CD14-positive monocyte (primary cell): ENCODE measurements around the gene SERPING1. TPM values are rescaled to one million over a fixed set of nuclear protein-coding genes. Genes with fewer than 3 reads are reported as not detected.

Experiments used
- DNase-seq, 3 donors: peaks; one replicate each; pipeline ENCODE4 v3.0.0-alpha.2; 2011 to 2022
- H2AFZ ChIP-seq: 2 replicates; pipeline ENCODE4 v1.6.0; 2012; ENCODE audit warnings: mild to moderate bottlenecking, low read depth, low read length, inconsistent platforms; ENCODE audit not compliant: insufficient read depth, poor library complexity, severe bottlenecking
- H3K27ac ChIP-seq, 2 donors: 1 replicate in 1 of 2; 2 replicates in 1 of 2; pipeline ENCODE4 v1.5.1; 2012 to 2013; ENCODE audit warnings: low read length in 2 of 2, control low read depth in 1 of 2, inconsistent platforms in 1 of 2, low read depth in 1 of 2, mild to moderate bottlenecking in 1 of 2
- H3K27me3 ChIP-seq, 2 donors: one replicate each; pipeline versions ENCODE4 v1.6.0 to v1.6.1; 2011 to 2013; ENCODE audit warnings: low read length in 2 of 2; ENCODE audit not compliant: control insufficient read depth in 2 of 2, insufficient read depth in 2 of 2
- H3K36me3 ChIP-seq, 2 donors: replicated peaks in 1 of 2; 1 replicate in 1 of 2; 2 replicates in 1 of 2; pipeline versions ENCODE4 v1.5.1 to v1.6.1; 2012 to 2013; ENCODE audit warnings: low read length in 2 of 2, control low read depth in 1 of 2, inconsistent platforms in 1 of 2, mild to moderate bottlenecking in 1 of 2; ENCODE audit not compliant: insufficient read depth in 2 of 2, control insufficient read depth in 1 of 2
- H3K4me1 ChIP-seq, 2 donors: 1 replicate in 1 of 2; 2 replicates in 1 of 2; pipeline versions ENCODE4 v1.5.1 to v1.6.1; 2012 to 2013; ENCODE audit warnings: low read length in 2 of 2, control low read depth in 1 of 2, inconsistent platforms in 1 of 2, mild to moderate bottlenecking in 1 of 2, moderate library complexity in 1 of 2; ENCODE audit not compliant: insufficient read depth in 2 of 2, control insufficient read depth in 1 of 2
- H3K4me2 ChIP-seq: replicated peaks from 2 replicates; pipeline ENCODE3; 2012; ENCODE audit warnings: low read length, moderate library complexity, mild to moderate bottlenecking; ENCODE audit not compliant: poor library complexity, severe bottlenecking; ENCODE audit errors: extremely low read depth
- H3K4me3 ChIP-seq, 3 experiments: fragments of 200-600 bp in 1 of 3; sonication (generic) in 1 of 3; replicated peaks in 1 of 3; 1 replicate in 2 of 3; 2 replicates in 1 of 3; pipeline ENCODE4 v1.5.1; 2011 to 2013; ENCODE audit warnings: low read length in 3 of 3, mild to moderate bottlenecking in 3 of 3, control low read depth in 2 of 3, low read depth in 2 of 3, inconsistent platforms in 1 of 3, moderate library complexity in 1 of 3
- H3K79me2 ChIP-seq: 2 replicates; pipeline ENCODE4 v1.6.0; 2012; ENCODE audit warnings: mild to moderate bottlenecking, control low read depth, inconsistent platforms, low read length, moderate library complexity; ENCODE audit not compliant: insufficient read depth
- H3K9ac ChIP-seq: 2 replicates; pipeline ENCODE4 v1.6.0; 2017; ENCODE audit warnings: low read length, mild to moderate bottlenecking; ENCODE audit not compliant: insufficient read depth, poor library complexity, severe bottlenecking
- H3K9me3 ChIP-seq, 2 donors: replicated peaks in 1 of 2; 1 replicate in 1 of 2; 2 replicates in 1 of 2; pipeline versions ENCODE4 v1.5.1 to v1.6.1; 2012 to 2013; ENCODE audit warnings: low read length in 2 of 2, control low read depth in 1 of 2; ENCODE audit not compliant: control insufficient read depth in 1 of 2, insufficient read depth in 1 of 2
- H4K20me1 ChIP-seq: 2 replicates; pipeline ENCODE4 v1.6.0; 2012; ENCODE audit warnings: mild to moderate bottlenecking, low read length, control low read depth, moderate library complexity; ENCODE audit not compliant: insufficient read depth
- H3K27ac Mint-ChIP-seq, 7 donors: one replicate each; pipeline ENCODE4 v1.8.0; 2020; ENCODE audit warnings: mild to moderate bottlenecking in 7 of 7, mixed read lengths in 7 of 7, moderate library complexity in 6 of 7, inconsistent platforms in 2 of 7
- H3K27me3 Mint-ChIP-seq, 3 donors: one replicate each; pipeline ENCODE4 v1.8.0; 2021 to 2022; ENCODE audit warnings: low read depth in 3 of 3, mild to moderate bottlenecking in 3 of 3, mixed read lengths in 3 of 3, moderate library complexity in 3 of 3, inconsistent platforms in 1 of 3
- H3K36me3 Mint-ChIP-seq, 2 donors: one replicate each; pipeline ENCODE4 v1.8.0; 2020; ENCODE audit warnings: mixed read lengths in 2 of 2, inconsistent platforms in 1 of 2, mild to moderate bottlenecking in 1 of 2
- H3K4me1 Mint-ChIP-seq: one replicate; pipeline ENCODE4 v1.8.0; 2020; ENCODE audit warnings: mild to moderate bottlenecking, mixed read lengths
- H3K4me3 Mint-ChIP-seq, 2 donors: one replicate each; pipeline ENCODE4 v1.8.0; 2020; ENCODE audit warnings: mild to moderate bottlenecking in 2 of 2, mixed read lengths in 2 of 2, moderate library complexity in 1 of 2
- H3K9me3 Mint-ChIP-seq, 7 donors: one replicate each; pipeline ENCODE4 v1.8.0; 2020 to 2022; ENCODE audit warnings: mixed read lengths in 7 of 7, mild to moderate bottlenecking in 6 of 7, moderate library complexity in 6 of 7, inconsistent platforms in 2 of 7
- CTCF ChIP-seq: fragments of 200-600 bp; IDR thresholded peaks from one replicate; pipeline ENCODE4 v1.8.0; 2022; ENCODE audit warnings: antibody characterized with exemption, mild to moderate bottlenecking
- WGBS: methylation state at CpG from one replicate; pipeline ENCODE4 v1.1.5; 2013; ENCODE audit warnings: missing lambda C conversion rate; ENCODE audit not compliant: insufficient coverage; 5-methylcytosine and 5-hydroxymethylcytosine counted together
- intact Hi-C, 2 donors: fragments of 100-400 bp; cut with micrococcal nuclease; formaldehyde crosslinking; loops; one replicate each; pipeline versions ENCODE4 v1.15.0 to v1.15.1; 2023
- polyA plus RNA-seq, 3 donors: library from polyadenylated mRNA; depleted of rRNA in 1 of 3; unstranded in 2 of 3; stranded (reverse) in 1 of 3; fragments of 300-500 nt in 2 of 3; fragments of >200 nt in 1 of 3; fragmentation: Illumina TruSeq in 2 of 3; gene quantifications; 1 replicate in 2 of 3; 2 replicates in 1 of 3; pipeline ENCODE4 v1.2.3, GENCODE V29; 2012 to 2021

SERPING1 gene
- polyA plus RNA-seq, 3 donors, result 7.3 to 10.8 (median 8.5) TPM

DNA sequence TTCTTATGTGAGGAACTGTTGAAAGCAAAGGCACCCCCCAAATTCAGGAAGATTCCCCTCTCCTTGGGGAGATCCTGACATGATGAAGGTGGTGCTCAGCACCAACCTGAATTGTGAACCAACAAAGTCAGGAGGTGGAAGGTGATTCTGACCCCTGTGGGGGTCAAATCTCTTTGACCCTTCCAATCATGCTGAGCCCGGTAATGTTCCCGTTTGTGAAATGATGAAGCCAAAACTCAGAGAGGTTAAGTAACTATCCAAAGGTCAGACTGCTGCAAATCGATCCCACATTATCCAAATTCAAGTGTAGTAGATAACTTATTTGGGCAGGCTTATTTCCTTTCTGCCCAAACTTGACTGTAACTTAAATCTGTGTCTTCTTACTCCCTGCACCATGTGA lies 19.1 kb downstream of the SERPING1 start:
- 80% methylated on average over 1 of the region's 3 CpGs for WGBS
- no peaks in the 10 kb centered on the region for H3K79me2 ChIP-seq
- no peak overlapping the region for H2AFZ ChIP-seq
- no peaks in the 10 kb centered on the region for H3K27me3 ChIP-seq
- H3K4me1 ChIP-seq, result no peaks in the 10 kb centered on the region
- H3K36me3 ChIP-seq, result no peaks in the 10 kb centered on the region
- H3K4me1 Mint-ChIP-seq, result no peaks in the 10 kb centered on the region
- H3K9ac ChIP-seq, result no peak overlapping the region
- H3K9me3 ChIP-seq, result peaks cover 8 to 9% of the 10 kb centered on the region in 2 donors
- H3K4me2 ChIP-seq, result no peak overlapping the region
- peak overlapping the region in 1 of 7 donors; percentile 7 for H3K27ac Mint-ChIP-seq
- intact Hi-C loops, result no loop called here
- H3K36me3 Mint-ChIP-seq, result no peaks in the 10 kb centered on the region
- H4K20me1 ChIP-seq, result no peaks in the 10 kb centered on the region
- no peak for TF ChIP-seq CTCF
- H3K4me3 ChIP-seq, result no peak overlapping the region
- H3K27me3 Mint-ChIP-seq, result peaks cover 0 to 4% (median 2%) of the 10 kb centered on the region in 3 donors
- no peak overlapping the region for H3K27ac ChIP-seq
- H3K9me3 Mint-ChIP-seq, result peaks cover 5 to 19% (median 11%) of the 10 kb centered on the region in 7 donors
- H3K4me3 Mint-ChIP-seq, result no peak overlapping the region
- no peak for DNase-seq

- H4K20me1 ChIP-seq, result no peaks in the 10 kb centered on the region
- Mint-ChIP-seq H3K4me3 (no peak overlapping the region), H3K27ac (no peak overlapping the region), H3K27me3 (peaks cover 0 to 4% (median 0%) of the 10 kb centered on the region in 3 donors), H3K4me1 (no peaks in the 10 kb centered on the region), H3K9me3 (peaks cover 7 to 29% (median 14%) of the 10 kb centered on the region in 7 donors), H3K36me3 (no peaks in the 10 kb centered on the region)
- no peak overlapping the region for H3K27ac ChIP-seq
- no peak for DNase-seq
- intact Hi-C loops, result no loop called here
- WGBS, result no CpG with 5 or more reads among the region's 2 CpGs
- TF ChIP-seq CTCF, result no peak
- no peaks in the 10 kb centered on the region for H3K79me2 ChIP-seq
- H2AFZ ChIP-seq, result no peak overlapping the region
- no peaks in the 10 kb centered on the region for H3K27me3 ChIP-seq
- no peaks in the 10 kb centered on the region for H3K36me3 ChIP-seq
- no peak overlapping the region for H3K4me2 ChIP-seq
- no peak overlapping the region for H3K9ac ChIP-seq
- peaks cover 8 to 9% of the 10 kb centered on the region in 2 donors for H3K9me3 ChIP-seq
- no peaks in the 10 kb centered on the region for H3K4me1 ChIP-seq
- no peak overlapping the region for H3K4me3 ChIP-seq
Observed at GRCh38 chr11:57618438-57618837, 21.0 kb downstream of the SERPING1 start.
